Ovary (tissue), 3 donors: ENCODE results near the gene SCAMP2.

ENCODE experiments used
- POLR2A ChIP-seq: fragments of 450-650 bp; IDR thresholded peaks from one replicate; pipeline ENCODE4 v1.6.1; 2017; ENCODE audit warnings: antibody characterized with exemption, mild to moderate bottlenecking, moderate library complexity
- TF ChIP-seq, protein P1 (sequence below), 3 donors: fragments of 450-650 bp in 2 of 3; fragments of 200-600 bp in 1 of 3; IDR thresholded peaks; one replicate each; pipeline versions ENCODE4 v1.5.1 to v1.8.0; 2016 to 2022; ENCODE audit warnings: antibody characterized with exemption in 3 of 3, mild to moderate bottlenecking in 1 of 3
- donor health status: DM: no; HTN: no; CAD: no.

GRCh38 chr15:74812533-74812932, 60.6 kb downstream of the SCAMP2 start, which contains the start of gene LMAN1L:
- TF ChIP-seq POLR2A: no peak
- TF ChIP-seq, protein P1, sequence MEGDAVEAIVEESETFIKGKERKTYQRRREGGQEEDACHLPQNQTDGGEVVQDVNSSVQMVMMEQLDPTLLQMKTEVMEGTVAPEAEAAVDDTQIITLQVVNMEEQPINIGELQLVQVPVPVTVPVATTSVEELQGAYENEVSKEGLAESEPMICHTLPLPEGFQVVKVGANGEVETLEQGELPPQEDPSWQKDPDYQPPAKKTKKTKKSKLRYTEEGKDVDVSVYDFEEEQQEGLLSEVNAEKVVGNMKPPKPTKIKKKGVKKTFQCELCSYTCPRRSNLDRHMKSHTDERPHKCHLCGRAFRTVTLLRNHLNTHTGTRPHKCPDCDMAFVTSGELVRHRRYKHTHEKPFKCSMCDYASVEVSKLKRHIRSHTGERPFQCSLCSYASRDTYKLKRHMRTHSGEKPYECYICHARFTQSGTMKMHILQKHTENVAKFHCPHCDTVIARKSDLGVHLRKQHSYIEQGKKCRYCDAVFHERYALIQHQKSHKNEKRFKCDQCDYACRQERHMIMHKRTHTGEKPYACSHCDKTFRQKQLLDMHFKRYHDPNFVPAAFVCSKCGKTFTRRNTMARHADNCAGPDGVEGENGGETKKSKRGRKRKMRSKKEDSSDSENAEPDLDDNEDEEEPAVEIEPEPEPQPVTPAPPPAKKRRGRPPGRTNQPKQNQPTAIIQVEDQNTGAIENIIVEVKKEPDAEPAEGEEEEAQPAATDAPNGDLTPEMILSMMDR (IDR thresholded peaks at IDR 0.05): no peak
